GM19025 (cell line): ENCODE data around the gene AP4E1.
"Not testable (repeated sequence)": the region's sequence is repeated elsewhere in the genome, so short reads cannot be mapped to it uniquely, and the experiment has no call there.

ENCODE experiments used
- ATAC-seq: cut with Tn5 transposase; IDR thresholded peaks from one replicate; pipeline ENCODE4 v1.9.1; 2021; ENCODE audit warnings: mild to moderate bottlenecking, low read depth, moderate library complexity; ENCODE audit not compliant: unreplicated experiment

The AP4E1 gene

DNA sequence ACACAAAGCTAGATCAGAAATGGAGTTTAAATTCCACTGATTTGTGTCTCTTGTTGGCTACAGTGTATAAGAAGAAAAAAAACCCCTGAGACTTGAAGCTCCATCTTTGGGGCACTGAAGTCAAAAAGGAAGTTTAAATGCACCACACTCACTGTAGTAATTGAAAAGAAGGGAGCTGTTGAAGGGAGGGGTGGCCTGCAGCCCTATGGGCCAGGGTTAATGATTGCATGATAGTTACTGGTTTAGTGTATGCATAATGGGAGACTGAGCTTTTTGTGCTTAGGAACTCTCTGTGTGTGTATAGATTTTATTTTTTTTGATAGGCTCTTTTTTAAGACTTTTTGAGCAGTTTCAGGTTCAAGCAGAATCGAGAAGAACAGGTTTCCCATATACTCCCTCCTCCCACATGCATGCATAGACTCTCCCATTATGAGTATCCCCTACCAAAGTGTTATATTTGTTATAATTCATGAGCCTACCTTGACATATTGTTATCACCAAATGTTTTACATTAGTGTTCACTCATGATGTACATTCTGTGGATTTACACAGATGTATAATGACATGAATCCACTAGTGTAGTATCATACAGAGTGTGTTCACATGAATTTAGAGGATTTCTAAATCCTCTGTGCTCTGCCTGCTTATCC, 98.0 kb downstream of the AP4E1 start:
- ATAC-seq: no peak

DNA sequence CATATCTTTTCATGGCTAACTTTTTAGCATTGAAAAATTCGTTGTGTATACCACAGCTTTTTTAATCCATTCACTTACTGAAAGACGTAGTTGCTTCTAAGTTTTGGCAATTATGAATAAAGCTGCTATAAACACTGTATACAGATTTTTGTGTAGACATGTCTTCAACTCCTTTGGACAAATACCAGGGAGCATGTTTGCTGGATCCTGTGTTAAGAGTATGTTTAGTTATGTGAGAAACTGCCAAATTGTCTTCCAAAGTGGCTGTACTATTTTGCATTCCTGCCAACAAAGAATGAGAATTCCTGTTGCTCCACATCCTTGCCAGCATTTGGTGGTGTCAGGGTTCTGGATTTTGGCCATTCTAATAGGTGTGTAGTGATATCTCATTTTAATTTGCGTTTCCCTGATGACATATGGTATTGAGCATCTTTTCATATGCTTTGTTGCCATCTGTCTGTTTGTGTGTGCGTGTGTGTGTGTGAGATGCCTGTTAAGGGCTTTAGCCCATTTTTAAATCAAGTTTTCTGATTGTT, 98.7 kb downstream of the AP4E1 start:
- ATAC-seq: no peak

DNA sequence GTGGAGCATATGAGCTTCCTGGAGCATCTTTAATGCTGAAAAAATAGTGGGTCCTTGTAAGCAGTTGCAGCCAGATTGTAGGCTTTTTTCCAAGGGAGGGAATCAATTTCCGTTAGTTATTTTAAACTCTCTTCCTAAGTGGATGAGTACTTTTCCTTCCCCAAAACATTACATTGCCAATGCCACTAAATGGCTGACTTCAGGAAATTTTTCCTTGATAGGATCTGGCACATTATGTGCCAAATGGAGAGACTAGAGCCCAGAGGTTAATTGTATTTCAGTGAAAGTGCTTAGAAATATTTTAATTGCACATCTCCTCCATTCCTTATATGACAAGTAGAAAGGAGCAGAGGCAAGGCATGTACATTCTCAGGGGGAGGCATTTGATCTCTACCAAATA, 102.7 kb downstream of the AP4E1 start:
- ATAC-seq: no peak

DNA sequence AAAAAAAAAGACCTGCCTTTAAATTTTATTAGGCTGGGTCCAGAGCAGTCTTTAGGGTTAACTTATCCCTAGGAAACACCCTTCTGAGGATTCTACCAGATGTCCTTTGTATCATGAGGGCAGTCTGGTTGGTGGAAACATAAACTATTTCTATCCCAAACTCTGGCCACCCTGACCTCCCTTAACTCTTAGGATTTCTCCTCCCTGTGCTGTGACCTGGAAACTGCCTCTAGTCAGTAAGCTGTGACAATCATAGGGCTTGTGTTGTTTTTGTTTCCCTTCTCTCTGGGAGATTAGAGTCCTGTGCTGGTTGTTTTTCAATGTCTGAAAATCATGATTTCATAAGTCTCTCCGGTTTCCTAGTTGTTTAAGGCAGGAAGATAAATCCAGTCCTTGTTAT, 108.1 kb downstream of the AP4E1 start:
- no peak for ATAC-seq

DNA sequence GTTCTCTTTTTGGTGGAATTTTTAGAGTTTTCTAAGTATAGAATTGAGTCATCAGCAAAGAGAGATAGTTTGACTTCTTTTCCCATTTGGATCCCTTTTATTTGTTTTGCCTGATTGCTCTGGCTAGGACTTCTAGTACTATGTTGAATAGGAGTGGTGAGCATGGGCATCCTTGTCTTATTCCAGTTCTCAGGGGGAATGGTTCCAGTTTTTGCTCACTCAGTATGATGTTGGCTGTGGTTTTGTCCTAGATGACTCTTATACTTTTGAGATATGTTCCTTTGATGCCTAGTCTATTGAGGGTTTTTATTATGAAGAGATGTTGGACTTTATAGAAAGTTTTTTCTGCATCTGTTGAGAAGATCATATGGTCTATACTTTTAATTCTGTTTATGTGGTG, 113.7 kb downstream of the AP4E1 start:
- ATAC-seq: no peak

DNA sequence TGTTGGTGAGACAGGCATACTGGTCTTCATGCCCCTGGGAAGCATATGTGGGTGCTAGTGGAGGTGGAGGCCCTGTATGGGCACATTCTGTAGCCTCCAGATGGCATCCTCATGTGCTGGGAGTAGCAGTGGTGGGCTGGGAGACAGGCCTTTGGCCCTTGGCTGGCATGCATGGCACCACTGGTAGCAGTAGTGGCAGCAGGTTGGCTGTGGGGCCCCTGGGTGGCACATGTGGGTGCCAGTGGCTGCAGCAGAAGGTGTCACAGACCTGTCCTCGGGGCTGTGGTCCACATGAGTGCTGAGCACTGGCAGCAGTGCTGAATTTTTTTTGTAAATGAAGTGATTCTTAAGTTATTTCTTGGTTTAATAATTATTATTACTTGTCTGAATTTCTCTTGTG, 115.0 kb downstream of the AP4E1 start:
- ATAC-seq: no peak

DNA sequence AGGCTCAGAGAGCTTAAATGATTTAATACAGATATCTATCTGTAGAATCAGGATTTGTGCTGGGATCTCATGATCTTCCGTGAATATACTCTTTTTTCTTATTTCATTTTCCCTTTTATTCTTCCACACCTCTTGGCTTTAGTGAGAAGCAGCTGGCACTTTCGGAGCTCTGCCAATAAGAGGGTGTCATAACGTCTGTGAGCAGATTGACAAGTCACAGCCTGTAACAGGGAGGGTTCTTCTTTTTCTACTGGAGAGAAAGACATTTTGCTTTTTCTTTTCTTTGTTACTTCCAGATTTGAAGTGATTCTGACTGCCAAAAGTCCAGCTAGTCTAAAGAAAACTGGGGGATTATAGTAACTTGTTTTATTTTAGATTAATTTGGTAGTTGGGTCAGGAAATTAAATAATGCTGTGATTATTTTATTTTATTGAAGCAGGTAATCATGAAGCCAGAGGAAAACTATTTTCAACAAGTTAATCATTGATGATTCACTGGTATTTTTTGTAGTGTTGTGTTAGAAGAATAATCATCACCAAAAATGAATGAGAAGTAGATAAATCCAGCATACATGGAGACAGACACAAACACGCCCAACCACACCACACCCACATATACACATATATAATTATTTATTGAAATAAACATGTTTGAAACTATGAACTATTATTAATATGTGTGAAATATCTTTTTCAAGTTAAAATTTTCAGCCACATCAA, 116.4 kb downstream of the AP4E1 start:
- ATAC-seq: no peak

DNA sequence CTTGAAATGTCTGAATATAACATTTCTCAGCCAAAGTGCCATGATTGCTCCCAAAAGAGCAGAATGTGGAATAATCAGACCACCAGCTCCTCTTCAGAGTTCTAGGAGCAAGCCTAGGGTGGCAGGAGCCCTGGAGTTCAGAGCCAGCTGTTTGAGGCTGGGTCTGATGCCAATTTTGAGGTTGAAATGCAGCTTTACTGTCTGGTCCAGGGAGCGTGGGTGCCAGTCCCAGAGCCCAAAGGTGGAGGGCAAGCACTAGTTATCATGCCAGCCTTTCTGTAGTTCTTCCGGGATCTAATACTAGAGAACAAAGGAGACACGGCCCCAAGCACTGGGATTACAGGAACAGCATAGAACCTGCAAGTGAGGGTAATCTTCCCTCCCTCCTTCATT, 117.0 kb downstream of the AP4E1 start:
- ATAC-seq: no peak

DNA sequence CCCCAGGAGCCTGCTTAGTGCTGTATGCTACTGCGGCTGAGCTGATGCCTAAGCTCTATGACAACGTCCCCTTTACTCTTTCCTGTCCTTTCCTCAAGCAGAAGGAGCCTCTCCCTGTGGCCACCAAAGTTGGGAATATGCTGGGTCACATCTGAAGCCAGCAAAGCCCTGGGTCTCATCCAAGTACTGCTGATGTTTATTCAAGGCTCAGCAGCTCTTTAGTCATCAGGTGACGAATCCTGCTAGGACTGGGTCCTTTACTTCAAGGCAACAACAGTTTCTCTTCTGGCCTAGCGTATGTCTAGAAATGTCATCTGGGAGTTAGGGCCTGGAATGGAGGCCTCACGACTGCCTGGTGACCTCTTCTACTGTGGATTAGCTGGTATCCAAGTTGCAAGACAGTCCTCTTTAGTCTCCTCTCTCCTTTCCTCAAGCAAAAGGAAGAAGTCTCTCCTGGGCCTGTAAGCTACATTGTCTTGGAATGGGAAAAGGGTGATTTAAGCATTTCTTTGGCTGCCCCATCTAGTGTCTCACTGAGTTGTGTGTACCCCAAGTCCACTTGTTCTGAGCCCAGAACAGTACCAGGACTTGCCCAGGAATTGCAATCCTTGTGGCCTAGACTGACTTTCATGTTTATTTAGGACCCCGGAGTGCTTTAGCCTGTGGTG, 122.3 kb downstream of the AP4E1 start:
- no peak for ATAC-seq

DNA sequence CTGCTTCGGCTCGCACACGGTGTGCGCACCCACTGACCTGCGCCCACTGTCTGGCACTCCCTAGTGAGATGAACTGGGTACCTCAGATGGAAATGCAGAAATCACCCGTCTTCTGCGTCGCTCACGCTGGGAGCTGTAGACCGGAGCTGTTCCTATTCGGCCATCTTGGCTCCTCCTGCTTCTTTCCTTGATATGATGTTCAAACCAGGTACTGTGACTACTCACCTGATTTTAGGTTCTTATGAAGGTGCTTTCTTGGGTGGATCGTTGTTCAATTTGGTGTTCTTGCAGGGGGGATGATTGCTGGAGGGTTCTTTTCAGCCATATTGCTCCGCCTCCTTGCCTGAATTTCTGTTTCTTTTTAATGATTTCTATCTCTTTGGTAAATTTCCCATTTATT, 129.0 kb downstream of the AP4E1 start:
- ATAC-seq: not testable (repeated sequence)

DNA sequence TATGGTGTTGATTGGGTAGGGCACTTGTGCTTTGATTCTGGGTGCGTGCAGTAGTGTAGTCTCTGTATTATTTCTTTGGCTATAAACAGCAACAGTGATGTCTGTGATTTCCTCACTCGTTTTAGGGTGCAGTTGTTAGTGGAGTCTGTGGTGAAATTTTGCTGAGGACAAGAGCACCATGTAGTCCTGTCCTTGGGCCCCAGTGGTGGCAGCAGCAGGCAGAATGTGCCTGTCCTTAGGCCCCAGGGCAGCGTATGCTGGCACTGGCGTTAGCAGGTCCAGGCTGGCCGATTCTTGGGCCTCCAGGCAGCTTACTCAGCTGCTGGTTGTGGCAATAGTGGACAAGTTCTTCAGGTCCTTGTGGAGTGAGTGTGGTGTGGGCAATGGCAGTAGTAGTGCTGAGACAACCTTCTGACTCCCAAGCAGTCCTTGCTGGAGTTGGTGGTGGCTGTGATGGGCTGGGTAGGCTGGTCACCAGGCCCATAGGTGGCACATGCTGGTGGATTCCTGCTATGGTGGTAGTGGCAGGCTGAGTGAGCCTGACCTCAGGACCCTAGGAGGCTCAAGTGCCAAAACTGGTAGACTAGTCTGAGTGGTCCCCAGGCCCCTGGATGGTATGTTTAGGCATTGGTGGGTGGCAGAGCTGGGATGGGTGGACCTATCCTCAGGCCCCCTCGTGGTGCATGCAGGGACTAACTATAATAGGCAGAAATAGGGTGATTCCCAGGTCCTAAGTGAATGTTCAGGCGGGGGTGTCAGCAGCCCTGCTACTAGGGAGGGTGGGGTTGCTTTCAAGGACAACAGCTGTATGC, 129.9 kb downstream of the AP4E1 start:
- ATAC-seq: no peak

DNA sequence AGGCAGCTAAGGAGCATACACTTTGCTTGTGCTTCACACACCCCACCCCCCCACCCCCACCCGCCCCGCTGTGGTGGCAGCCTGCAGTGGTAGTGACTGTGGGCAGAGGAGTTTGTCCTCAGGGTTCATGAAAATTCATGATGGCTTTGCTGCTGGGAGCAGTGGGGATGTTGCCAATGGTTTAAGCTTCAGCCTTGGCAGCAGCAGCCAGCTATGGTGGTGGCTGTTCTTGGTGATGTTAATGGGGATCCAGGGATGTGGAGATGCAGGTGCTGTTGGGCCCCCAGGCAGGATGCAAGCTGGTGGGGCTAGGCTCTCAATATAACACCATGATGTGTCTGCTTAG, 130.5 kb downstream of the AP4E1 start:
- ATAC-seq: no peak

DNA sequence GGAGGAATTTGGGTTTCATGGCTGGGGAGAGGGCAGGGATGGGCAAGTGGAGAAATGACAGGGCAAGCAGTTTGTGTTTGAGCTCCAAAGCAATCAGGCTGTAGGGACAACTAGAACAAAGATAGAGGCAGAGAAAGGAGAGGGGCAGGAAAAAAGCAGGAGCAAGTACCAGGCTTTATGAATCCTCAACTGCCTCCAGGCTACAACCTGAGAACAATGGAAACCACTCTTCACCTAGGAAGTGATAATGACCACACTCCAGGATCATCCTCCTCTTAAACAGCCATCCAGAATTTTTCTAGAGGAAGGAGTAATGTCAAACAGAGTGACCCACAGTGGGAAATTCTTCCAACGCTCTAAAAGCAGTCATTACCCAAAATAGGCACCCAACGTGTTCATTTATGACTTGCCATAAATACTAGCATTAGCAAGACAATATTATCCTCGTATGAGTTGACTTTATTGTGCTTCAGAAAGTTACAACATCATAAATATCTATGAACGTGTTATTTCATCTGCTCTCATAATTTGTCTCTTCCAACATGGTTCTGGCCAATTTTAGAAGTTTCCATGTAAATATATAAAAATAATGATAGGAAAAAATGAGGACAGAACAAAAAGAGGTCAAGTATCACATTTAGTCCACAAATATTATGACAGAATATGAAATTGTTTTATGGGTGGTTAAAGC, 135.7 kb downstream of the AP4E1 start:
- no peak for ATAC-seq

DNA sequence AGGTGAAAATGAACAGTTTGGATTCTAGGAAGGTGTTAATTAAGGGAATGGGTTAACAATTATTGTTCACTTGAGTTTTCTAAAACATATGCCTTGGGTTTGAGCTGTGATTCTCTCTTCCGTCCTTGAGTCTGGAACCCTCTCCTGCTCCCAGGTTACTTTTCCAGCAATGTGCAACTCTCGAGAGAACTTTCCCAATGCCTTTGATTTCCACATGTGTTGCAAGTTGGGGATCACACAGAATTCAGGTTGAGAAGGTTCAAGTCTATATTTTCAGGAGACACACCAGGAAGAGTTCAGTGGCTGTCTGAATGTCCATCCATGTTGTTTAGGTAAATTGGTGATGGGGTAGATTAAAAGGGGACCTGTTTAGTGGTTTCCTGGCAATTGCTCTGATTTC, 137.5 kb downstream of the AP4E1 start:
- ATAC-seq: no peak

DNA sequence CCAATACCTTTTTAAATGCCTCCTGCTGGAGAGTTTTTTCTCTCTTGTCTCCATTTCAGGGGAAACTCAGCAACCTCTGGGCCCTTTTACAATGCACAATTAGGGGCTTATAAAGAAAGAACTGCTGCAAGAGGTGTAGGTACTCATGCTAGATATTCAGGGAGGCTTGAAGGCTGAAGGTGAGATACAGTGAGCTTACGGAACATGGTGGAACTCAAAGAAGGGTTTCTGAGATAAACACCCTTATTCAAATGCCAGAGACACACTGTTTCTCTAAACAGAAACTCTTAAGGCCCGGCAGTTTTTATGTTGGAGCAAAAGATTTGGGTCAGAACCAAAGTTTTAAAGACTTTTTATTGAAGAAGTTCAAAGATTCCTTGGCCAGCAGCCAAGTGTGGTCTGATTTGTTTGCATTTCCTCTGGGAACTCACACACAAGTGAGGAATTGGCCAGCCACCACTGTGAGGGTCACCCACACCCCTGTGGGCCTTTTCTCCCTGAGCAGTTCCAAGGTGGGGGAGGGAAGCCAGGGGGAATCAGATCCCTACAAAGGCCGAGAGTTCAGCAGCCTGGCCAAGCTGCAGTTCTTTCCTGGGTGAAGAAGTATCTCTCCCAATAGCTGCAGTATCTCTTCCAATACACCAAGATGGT, 138.4 kb downstream of the AP4E1 start:
- no peak for ATAC-seq

DNA sequence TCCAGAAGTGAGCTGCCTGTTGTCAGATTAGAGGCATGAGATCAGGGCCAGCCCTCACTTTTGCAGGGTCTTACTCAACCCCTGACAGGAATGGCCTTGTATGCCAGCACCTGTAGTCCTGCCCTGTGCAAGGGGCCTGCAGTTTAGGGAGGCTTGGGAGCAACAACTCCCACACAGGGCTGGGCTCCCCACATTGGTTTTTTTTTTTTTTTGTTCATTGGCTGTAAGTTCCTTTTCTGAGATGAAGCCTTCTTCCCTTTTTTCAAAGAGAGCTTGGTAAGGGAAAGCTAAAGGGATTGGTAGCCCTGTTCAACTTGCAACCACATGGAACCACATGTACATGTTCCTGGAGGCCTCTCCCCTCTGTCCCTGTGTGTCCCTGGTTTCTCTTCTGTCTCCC, 139.8 kb downstream of the AP4E1 start:
- no peak for ATAC-seq

DNA sequence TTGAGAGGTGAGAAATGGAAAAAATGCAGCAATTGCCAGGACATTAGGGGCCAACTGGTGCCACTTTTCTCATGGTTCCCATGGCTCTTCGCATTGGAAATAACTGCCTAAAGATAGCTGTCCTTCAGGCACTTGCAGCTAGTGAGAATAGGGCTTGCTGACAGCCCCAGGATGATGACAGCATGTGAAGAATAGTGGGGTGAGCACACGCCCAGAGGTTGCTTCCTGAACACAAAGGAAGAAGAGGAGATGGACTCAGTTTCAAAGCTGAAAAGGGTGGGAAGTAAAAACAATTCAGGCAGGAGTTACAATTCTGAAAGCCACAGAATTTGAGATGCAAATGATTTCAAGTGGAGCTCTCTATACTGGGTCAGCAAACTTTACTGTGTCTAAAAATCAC, 140.6 kb downstream of the AP4E1 start:
- no peak for ATAC-seq

DNA sequence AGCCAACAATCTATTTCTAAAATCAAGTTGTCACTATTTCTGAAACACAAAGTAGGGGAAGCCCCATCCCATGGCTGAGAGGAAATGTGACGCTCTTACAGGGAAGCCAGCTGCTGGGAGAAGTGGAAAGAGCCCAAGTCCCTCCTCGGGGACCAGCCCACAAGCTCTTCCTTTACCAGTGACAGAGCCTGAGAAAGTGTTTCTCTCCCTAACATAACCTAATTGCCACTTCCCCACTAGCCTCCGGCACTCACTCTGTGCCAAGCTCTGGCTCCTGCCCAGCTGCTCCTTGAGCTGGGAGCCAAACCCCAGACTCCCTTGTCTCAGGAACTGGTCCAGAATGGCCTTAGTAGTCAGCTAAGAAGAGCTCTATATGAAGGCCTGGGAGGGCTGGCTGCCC, 143.3 kb downstream of the AP4E1 start:
- ATAC-seq: no peak

DNA sequence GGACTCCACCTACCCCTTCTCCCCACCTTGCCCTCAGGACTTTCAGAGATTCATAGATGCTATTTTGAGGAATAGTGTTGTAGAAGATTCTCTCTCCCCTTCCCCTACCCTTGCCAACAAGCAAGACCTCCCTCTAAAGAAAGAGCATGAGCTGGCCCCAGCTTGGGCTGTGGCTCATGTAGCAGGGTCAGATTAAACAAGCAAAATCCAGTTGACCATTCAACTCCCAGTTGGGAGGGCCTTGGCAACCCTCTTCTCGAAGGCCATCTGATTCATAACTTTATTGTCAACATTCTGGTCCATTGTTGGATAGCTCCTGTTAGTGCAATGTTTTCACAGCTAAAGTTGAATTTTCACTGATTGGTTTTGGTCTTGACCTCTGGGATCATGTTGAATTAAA, 145.1 kb downstream of the AP4E1 start:
- ATAC-seq: no peak

DNA sequence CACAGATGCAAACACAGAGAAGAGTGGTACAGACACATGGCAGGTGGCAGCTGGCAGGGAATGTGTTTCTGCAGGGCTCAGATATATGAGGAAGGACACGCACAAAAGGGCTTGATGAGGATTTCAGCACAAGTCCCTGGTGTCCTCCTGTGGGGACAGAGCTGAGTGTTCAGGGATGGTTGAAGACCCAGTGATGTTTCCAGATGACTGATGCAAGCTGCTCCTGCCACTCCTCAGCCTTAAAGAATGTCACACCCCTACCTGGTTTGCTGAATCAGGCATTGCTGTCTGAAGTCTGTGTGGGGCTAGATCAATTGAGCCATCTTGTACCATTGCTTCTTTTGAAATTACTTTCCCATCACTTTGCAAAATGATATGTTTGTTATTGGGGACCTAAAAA, 146.1 kb downstream of the AP4E1 start:
- no peak for ATAC-seq
